T-helper 1 cell treated with Interleukin-12 subunit alpha and Interleukin-12 subunit beta and Interleukin-4 antibody, amounts not matched to agents 30 μg/mL and 1 μg/mL, for 36 hours (primary cell): Measurements from ENCODE around the gene USF2.

Source experiments
- H3K27ac Mint-ChIP-seq: one replicate; pipeline ENCODE4 v1.8.0; 2021; ENCODE audit warnings: mild to moderate bottlenecking, mixed read lengths
- H3K27me3 Mint-ChIP-seq: one replicate; pipeline ENCODE4 v1.8.0; 2021; ENCODE audit warnings: low read depth, mixed read lengths
- H3K36me3 Mint-ChIP-seq: one replicate; pipeline ENCODE4 v1.8.0; 2021; ENCODE audit warnings: low read depth, mixed read lengths
- H3K4me1 Mint-ChIP-seq: one replicate; pipeline ENCODE4 v1.8.0; 2021; ENCODE audit warnings: low read depth, mixed read lengths
- H3K4me3 Mint-ChIP-seq: one replicate; pipeline ENCODE4 v1.8.0; 2021; ENCODE audit warnings: mild to moderate bottlenecking, moderate library complexity, mixed read lengths
- H3K9me3 Mint-ChIP-seq: one replicate; pipeline ENCODE4 v1.8.0; 2021; ENCODE audit warnings: mixed read lengths

Gene USF2

DNA sequence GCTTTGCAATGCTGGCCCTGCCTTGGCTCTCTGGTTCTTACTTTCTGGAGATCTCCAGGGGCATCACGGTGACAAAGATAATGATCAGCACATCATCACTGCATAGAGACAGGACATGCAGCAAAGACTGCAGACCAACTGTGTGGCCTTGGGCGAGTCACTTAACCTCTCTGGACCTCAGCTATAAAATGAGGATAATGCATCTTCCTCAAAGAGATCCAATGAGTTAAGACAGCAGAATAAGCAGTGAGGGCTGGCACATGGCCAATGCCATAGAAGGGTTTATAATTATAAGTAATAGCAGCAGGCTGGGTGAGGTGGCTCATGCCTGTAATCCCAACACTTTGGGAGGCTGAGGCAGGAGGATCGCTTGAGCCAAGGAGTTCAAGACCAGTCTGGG is 25.6 kb downstream of the USF2 start:
- Mint-ChIP-seq H3K27me3 (no peaks in the 10 kb centered on the region), H3K4me3 (no peak overlapping the region), H3K36me3 (no peaks in the 10 kb centered on the region), H3K4me1 (peaks cover 2% of the 10 kb centered on the region), H3K27ac (no peak overlapping the region), H3K9me3 (no peaks in the 10 kb centered on the region)

GRCh38 chr19:35294859-35295791 is 26.4 kb downstream of the USF2 start:
- Mint-ChIP-seq H3K36me3 (no peaks in the 10 kb centered on the region), H3K27ac (no peak overlapping the region), H3K4me1 (peaks cover 2% of the 10 kb centered on the region), H3K27me3 (no peaks in the 10 kb centered on the region), H3K4me3 (no peak overlapping the region), H3K9me3 (no peaks in the 10 kb centered on the region)

- H3K27me3 Mint-ChIP-seq: no peaks in the 10 kb centered on the region
- H3K9me3 Mint-ChIP-seq: no peaks in the 10 kb centered on the region
- no peak overlapping the region for H3K27ac Mint-ChIP-seq
- H3K4me1 Mint-ChIP-seq: peaks cover 2% of the 10 kb centered on the region
- H3K36me3 Mint-ChIP-seq: no peaks in the 10 kb centered on the region
- H3K4me3 Mint-ChIP-seq: no peak overlapping the region
Measured at GRCh38 chr19:35295792-35296462, 27.2 kb downstream of the USF2 start.

DNA sequence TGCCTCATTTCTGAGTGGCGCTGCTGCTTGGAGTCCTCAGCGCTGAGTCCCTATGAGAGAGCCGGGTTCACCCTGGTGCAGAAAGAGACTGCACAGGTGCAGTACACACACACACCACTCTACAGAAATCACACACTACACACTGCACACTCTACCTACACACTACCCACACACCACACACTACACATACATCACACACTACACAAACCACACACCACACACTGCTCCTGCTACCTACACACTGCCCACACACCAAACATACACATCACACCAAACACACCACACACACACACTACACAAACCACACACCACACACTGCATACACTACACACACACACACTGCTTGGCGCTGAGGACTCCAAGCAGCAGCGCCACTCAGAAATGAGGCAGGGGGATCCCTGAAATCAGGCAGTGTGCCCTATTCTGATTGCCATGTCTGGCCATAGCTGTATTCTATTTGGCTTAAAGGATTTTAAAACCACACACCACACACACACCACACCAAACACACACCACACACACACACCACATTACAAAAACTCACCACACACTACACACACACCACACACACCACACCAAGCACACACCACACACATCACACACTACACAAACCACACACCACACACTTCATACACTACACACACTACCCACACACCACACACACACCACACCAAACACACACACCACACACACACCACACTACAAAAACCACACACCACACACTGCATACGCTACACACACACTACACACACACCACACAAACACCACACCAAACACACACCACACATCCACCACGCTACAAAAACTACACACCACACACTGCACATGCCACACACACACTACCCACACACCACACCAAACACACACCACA is 28.1 kb downstream of the USF2 start:
- peaks cover 2% of the 10 kb centered on the region for H3K4me1 Mint-ChIP-seq
- no peaks in the 10 kb centered on the region for H3K27me3 Mint-ChIP-seq
- H3K27ac Mint-ChIP-seq: no peak overlapping the region
- no peaks in the 10 kb centered on the region for H3K36me3 Mint-ChIP-seq
- no peaks in the 10 kb centered on the region for H3K9me3 Mint-ChIP-seq
- no peak overlapping the region for H3K4me3 Mint-ChIP-seq

DNA sequence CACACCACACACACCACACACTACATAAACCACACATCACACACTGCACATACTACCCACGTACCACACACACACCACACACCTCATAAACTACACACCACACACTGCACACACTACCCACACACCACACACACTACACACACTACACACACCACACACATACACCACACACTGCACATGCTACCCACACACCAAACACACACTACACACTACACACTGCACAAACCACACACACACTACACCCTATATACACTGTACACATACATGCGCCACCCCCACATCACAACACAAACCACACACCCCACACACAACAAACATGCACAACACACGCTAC is 28.7 kb downstream of the USF2 start:
- Mint-ChIP-seq H3K4me3 (no peak overlapping the region), H3K4me1 (peaks cover 2% of the 10 kb centered on the region), H3K36me3 (no peaks in the 10 kb centered on the region), H3K27me3 (no peaks in the 10 kb centered on the region), H3K27ac (no peak overlapping the region), H3K9me3 (no peaks in the 10 kb centered on the region)

GRCh38 chr19:35297922-35298321 is 29.2 kb downstream of the USF2 start:
- H3K27ac Mint-ChIP-seq: no peak overlapping the region
- no peaks in the 10 kb centered on the region for H3K27me3 Mint-ChIP-seq
- H3K4me3 Mint-ChIP-seq: no peak overlapping the region
- H3K9me3 Mint-ChIP-seq: no peaks in the 10 kb centered on the region
- peaks cover 2% of the 10 kb centered on the region for H3K4me1 Mint-ChIP-seq
- H3K36me3 Mint-ChIP-seq: no peaks in the 10 kb centered on the region

DNA sequence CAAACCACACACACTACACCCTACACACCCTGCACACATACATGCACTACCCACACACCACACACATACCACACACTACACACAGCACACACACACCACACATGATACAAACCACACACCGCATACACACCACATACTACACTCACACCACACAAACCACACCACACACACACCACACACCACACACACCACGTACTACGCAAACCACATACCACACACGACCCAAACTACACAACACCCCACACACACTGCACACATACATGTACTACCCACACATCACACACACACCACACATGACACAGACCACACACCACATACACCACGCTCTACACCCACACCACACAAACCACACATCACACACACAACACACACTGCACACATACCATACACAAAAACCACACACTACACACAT is 29.8 kb downstream of the USF2 start:
- no peaks in the 10 kb centered on the region for H3K36me3 Mint-ChIP-seq
- no peak overlapping the region for H3K4me3 Mint-ChIP-seq
- peaks cover 2% of the 10 kb centered on the region for H3K4me1 Mint-ChIP-seq
- no peak overlapping the region for H3K27ac Mint-ChIP-seq
- H3K9me3 Mint-ChIP-seq: no peaks in the 10 kb centered on the region
- peaks cover 2% of the 10 kb centered on the region for H3K27me3 Mint-ChIP-seq

- no peaks in the 10 kb centered on the region for H3K36me3 Mint-ChIP-seq
- H3K4me1 Mint-ChIP-seq: peaks cover 2% of the 10 kb centered on the region
- H3K27ac Mint-ChIP-seq: no peak overlapping the region
- no peak overlapping the region for H3K4me3 Mint-ChIP-seq
- peaks cover 2% of the 10 kb centered on the region for H3K27me3 Mint-ChIP-seq
- no peaks in the 10 kb centered on the region for H3K9me3 Mint-ChIP-seq
Measured at GRCh38 chr19:35299523-35300338, 31.0 kb downstream of the USF2 start.

DNA sequence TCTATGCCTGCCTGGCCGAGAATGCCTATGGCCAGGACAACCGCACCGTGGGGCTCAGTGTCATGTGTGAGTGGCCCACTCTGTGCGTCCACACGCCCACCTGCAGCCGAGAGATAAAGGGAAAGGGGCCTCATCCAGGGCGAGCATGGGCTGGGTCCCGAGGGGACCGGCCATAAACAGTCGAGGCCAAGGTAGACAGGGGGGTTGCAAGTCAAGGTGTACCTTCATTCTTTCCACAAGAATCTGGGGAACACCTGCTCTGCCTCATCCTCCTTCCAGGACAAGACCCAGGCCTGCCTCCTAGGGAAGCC is 31.5 kb downstream of the USF2 start:
- no peaks in the 10 kb centered on the region for H3K9me3 Mint-ChIP-seq
- no peak overlapping the region for H3K27ac Mint-ChIP-seq

DNA sequence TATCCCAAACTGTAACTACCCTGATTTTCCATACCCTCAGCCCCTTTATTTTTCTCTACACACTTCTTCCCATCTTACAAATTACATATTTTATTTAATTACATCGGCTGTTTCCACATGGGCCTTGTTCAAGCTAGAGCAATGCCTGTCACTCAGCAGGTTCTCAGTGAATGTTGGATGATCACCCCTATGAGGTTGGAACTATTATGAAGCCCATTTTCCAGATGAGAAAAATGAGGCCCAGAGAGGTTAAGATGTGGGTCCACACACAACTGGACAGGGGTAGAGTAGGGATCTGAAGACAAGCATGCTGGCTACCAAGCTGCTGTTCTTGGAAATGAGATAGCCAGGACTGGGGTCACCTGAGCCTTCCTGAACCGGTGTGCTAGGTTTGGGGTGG is 33.2 kb downstream of the USF2 start:
- H3K9me3 Mint-ChIP-seq: no peaks in the 10 kb centered on the region
- H3K27ac Mint-ChIP-seq: no peak overlapping the region
- peaks cover 2% of the 10 kb centered on the region for H3K27me3 Mint-ChIP-seq
- no peaks in the 10 kb centered on the region for H3K36me3 Mint-ChIP-seq
- H3K4me3 Mint-ChIP-seq: no peak overlapping the region
- no peaks in the 10 kb centered on the region for H3K4me1 Mint-ChIP-seq

More for the DNA sequence above, 31.5 kb downstream of the USF2 start:
- Mint-ChIP-seq H3K36me3 (no peaks in the 10 kb centered on the region), H3K4me3 (no peak overlapping the region), H3K27me3 (peaks cover 2% of the 10 kb centered on the region), H3K4me1 (peaks cover 2% of the 10 kb centered on the region)

DNA sequence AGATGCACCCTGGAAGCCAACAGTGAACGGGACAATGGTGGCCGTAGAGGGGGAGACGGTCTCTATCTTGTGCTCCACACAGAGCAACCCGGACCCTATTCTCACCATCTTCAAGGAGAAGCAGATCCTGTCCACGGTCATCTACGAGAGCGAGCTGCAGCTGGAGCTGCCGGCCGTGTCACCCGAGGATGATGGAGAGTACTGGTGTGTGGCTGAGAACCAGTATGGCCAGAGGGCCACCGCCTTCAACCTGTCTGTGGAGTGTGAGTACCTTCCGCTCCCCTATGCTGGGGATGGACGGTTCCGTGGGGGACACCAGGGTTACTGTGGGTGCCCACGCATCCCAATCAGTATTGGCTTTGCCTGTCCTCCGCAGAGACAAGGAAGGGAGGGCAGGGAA is 33.7 kb downstream of the USF2 start:
- H3K27me3 Mint-ChIP-seq: peaks cover 2% of the 10 kb centered on the region
- H3K4me1 Mint-ChIP-seq: no peaks in the 10 kb centered on the region
- no peaks in the 10 kb centered on the region for H3K36me3 Mint-ChIP-seq
- no peaks in the 10 kb centered on the region for H3K9me3 Mint-ChIP-seq
- no peak overlapping the region for H3K4me3 Mint-ChIP-seq
- H3K27ac Mint-ChIP-seq: no peak overlapping the region

DNA sequence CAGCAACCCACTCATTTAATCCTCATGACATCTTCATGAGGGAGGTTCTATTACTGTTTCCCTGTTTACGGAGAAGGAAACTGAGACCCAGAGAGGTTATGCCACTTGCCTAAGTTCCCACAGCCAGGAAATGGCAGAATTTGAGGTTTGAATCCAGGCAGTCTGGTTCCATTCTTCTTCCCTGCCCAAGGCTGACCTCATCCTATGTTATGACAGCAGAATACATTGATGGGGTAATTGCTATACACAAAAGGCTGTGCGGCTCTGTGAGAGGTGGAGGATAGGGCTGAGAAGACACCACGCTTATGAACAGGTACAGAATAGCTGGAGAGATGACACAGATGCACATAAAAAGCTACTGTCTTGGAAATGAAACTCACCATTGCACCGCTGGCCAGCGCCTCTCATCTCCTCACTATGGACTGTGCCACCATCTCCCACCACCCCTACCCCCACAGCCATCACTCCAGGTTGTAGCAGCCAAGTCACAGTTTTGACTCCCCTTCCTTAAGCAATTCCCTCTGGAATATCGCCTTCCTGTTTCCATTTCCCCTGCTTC is 34.7 kb downstream of the USF2 start:
- H3K27ac Mint-ChIP-seq: no peak overlapping the region
- no peaks in the 10 kb centered on the region for H3K9me3 Mint-ChIP-seq

GRCh38 chr19:35304036-35304435 is 35.3 kb downstream of the USF2 start:
- Mint-ChIP-seq H3K36me3 (no peaks in the 10 kb centered on the region), H3K27ac (no peak overlapping the region), H3K4me3 (no peak overlapping the region), H3K27me3 (peaks cover 2% of the 10 kb centered on the region), H3K9me3 (no peaks in the 10 kb centered on the region), H3K4me1 (no peaks in the 10 kb centered on the region)

More for the DNA sequence above, 34.7 kb downstream of the USF2 start:
- H3K4me3 Mint-ChIP-seq: no peak overlapping the region
- H3K36me3 Mint-ChIP-seq: no peaks in the 10 kb centered on the region
- no peaks in the 10 kb centered on the region for H3K4me1 Mint-ChIP-seq
- H3K27me3 Mint-ChIP-seq: peaks cover 2% of the 10 kb centered on the region

GRCh38 chr19:35305181-35305580 is 36.4 kb downstream of the USF2 start:
- H3K4me3 Mint-ChIP-seq: no peak overlapping the region
- H3K27ac Mint-ChIP-seq: no peak overlapping the region
- H3K36me3 Mint-ChIP-seq: no peaks in the 10 kb centered on the region
- H3K4me1 Mint-ChIP-seq: no peaks in the 10 kb centered on the region
- peaks cover 2% of the 10 kb centered on the region for H3K27me3 Mint-ChIP-seq
- H3K9me3 Mint-ChIP-seq: no peaks in the 10 kb centered on the region
